NCI-H1105 treated with DMSO at 0.1 percent for 48 hours (cell line): ENCODE data around the gene VSIG10L.
A peak's percentile ranks its signal among the peaks of the same experiment; 100 is the strongest.

Experiments
- DNase-seq: peaks from one replicate; lab custom pipeline; 2025; lab: John Stamatoyannopoulos, UW

VSIG10L gene

DNA sequence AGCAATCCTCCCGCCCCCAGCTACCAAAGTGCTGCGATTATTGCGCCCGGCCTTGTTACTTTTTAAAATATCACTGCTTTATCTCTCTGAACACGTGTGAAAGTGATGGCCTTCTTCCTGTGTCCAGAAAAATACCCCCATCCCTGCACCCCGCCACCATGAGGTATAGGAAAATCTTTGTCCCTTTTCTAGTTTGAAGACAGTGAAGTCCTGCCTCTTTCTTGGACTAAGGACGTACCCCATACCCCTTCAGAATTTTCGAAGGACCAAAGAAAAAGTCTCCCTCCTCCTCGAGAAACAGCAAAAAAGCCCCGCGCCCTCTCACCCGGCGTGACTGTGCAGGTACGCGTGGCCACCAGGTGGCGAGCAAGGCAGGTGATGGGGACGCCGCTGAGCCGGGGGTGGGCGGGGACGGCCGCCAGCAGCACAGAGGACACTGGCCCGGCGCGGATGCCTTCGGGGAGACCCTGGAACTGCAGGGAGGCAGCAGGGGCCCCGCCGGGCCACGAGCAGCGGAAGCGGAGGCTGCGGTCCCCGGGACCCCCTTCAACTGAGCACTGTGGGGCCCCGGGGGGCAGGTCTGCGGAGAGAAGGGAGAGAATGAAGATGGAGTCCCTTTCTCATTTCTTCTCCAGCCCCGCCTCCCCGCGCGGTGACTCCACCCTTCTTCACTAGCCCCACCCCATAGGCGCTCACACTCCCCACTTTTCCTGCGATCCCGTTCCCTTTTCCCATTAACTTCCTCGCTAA lies 3.2 kb downstream of the VSIG10L start:
- DNase-seq, result peak; percentile 24

DNA sequence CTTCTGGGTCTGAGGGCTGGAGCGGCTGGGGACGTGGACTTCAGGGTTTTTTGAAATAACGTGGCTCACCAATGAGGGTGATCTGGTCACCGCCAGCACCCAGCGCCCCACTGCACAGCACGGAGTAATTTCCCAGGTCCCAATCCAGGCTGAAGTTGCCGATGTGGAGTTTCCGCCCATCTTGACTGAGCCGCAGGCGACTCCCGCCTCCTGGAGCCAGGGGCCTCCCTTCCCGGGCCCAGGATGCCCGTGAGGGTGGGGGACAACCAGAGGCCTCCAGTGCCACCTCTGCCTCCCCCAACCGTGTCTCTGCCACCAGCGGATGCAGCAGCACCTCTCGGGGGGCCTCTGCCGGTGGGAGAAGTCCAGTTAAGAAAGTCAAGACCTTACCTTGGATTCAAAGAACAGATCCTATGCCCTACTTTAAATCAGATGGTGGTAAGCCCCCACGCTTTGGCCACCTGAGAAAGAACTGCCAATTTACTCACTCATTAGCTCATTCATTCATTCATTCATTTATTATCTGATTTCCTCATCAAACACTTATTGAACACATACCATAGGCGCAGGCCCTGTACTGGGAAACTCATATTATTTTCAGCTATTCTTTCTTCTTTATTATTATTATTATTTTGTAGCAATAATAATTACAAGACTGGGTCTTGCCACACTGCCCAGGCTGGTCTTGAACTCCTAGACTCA lies 3.9 kb downstream of the VSIG10L start:
- no peak for DNase-seq

DNA sequence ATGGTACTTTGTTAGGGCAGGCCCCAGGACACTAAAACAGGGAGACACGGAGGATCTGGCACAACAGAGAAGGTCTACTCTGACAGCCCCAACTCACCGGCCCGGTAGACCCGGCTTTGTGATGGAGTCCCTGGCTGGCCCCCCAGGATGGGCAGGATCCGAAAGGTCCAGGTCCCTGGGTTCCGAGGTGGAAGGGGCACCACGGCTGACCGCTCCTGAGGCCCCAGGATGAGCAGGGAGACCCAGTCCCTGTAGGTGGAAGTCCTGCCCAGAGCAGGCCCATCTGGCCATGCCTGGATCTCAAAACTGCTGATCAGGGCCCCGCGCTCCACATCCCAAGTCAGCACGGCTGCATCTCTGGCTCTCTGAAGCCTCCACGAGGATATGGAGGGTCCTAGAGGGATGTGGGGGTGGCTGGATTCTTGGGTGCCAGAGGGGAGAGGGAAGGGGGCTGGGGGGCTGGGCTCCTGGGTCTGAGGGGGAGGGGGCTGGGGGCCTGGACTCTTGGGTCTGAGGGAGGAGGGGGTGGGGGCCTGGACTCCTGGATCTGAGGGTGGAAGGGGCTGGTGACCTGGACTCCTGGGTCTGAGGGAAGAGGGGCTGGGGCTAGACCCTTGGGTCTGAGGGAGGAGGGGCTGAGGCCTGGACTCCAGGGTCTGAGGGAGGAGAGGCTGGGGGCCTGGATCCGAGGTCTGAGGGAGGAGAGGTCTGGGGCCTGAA lies 4.6 kb downstream of the VSIG10L start:
- no peak for DNase-seq

DNA sequence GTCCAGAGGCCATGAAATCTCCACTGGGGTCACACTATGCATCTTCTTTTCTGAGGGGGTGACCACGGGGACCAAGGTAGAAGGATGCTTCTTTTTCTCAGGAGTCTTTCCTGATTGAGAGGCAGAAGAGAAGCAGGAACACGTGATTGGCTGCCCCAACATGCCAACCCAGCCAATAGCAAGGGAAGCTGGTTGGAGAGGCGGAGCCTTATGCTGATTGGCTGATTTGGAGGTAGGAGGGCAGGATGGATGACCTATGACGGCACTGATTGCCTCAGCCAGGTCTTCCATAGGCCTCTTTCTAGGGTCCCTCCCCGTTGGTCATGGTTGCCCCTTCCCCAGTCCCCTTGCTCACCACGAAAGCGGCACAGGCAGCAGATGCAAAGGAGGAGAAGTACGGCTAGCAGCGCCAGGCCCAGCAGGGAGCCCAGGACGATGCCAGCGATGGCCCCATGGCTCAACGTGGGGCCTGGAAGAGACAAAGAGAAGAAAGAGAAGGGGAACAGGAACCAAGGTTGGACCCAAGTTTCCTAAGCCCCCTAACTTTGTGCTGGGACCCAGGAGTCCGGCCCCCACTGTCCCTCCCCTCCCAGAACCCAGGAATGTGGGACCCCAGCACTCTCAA lies 8.0 kb downstream of the VSIG10L start:
- DNase-seq, result no peak

DNA sequence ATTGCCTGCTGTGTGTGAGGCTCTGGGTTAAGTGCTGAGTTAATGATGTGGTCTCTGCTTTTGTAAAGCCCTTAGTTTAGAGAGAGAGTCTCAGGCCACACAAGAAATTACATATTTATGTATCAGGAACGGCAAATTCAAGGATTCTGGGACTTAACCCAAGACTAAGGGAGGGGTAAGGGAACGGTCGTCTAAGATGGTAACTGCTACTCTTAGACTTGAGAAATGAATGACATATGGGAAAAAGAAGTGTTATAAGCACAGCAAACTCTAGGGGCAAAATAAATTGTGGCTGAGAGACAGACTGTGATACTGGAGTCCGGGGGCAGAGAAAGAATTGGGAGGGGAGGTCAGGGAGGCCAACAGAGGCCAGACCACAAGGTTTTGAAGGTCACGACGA lies 10.2 kb downstream of the VSIG10L start:
- no peak for DNase-seq

DNA sequence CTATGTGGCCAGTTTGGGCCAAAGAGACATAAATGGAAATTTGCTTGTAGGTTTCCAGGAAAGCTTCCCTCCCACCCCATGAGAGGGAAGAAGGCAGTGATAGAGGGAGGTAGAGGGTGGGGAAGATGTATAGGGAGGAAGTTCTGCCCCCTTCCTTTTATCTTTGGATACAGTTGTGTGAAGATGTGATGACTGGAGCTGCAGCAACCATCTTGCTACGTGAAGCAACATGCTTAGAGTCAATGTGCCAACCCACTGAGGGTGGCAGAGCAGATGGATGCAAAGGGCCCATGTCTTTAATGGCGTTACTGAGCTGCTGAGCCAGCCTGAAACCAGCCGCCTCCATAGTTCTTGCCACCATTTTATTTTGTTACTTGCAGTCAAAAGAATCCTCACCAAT lies 10.7 kb downstream of the VSIG10L start:
- no peak for DNase-seq

DNA sequence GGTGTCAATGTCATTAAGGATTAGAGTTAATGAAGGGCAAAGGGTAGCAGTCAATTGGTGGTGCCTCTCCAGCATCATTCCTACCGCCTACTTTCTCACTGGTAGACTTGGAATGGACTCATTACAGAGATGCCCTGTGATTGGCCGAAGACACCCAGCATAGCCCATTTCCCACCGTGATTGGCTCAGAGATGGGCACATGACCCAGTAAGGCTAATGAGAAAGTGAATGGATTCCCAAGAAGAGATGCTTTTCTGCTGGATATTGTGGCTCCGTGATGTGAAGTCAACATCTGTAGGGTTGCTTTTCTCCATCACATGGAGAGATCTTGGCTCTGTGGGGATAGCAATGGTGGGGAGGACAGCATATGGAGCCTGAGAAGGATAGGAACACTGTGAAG lies 11.6 kb downstream of the VSIG10L start:
- DNase-seq, result no peak

DNA sequence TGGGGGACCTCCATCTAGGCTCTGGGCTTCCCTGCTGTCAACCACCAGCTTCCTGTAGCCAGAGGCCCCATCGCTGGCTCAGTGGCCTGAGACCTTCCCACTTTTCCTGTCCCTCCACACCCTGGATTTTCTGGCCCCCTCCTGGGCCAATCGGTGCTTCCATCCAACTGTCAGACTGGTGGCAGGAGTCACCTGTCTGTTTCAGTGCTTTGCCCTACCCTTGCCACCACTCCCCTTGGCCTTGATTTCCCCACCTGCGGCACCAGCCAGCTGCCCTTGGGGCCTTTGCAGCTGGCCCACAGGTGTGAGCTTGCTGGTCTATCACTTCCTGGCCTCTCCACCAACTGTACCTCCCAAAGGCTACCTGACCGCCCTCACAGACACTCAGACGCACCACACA lies 12.5 kb downstream of the VSIG10L start:
- DNase-seq, result no peak

DNA sequence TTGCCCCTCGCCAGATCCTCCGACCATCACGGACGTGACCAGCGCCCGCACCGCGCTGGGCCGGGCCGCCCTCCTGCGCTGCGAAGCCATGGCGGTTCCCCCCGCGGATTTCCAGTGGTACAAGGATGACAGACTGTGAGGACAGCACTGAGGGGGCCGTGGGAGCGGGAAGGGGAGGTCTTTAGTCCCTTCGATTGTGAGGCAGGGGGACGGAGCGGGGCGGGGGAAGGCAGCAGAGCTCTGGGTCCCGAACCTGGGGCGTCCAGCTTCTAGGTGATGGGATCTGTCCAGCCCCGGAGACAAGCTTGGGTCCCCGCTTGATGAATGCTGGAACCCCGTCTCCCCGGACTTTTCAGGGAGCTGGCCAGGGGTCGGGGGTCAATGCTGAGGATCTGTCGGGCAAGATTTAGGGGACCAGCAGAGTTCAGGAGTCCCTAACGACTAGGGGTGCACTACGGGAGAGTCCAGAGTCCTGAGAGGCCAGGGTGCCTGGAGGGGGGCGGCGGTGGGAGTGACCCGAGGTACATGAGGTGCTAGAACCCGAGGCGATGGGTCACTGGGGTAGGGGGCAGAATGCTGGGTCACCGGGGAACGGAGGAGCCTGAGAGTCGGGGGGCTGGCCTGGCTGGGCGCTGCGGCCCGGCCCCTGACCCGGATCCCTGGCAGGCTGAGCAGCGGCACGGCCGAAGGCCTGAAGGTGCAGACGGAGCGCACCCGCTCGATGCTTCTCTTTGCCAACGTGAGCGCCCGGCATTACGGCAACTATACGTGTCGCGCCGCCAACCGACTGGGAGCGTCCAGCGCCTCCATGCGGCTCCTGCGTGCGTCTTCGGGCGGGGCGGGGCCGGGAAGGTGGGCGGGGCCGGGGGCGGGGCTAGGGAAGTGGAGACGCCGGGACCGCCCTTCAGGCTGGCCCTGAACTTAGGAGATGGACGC lies 14.6 kb downstream of the VSIG10L start:
- DNase-seq, result no peak

DNA sequence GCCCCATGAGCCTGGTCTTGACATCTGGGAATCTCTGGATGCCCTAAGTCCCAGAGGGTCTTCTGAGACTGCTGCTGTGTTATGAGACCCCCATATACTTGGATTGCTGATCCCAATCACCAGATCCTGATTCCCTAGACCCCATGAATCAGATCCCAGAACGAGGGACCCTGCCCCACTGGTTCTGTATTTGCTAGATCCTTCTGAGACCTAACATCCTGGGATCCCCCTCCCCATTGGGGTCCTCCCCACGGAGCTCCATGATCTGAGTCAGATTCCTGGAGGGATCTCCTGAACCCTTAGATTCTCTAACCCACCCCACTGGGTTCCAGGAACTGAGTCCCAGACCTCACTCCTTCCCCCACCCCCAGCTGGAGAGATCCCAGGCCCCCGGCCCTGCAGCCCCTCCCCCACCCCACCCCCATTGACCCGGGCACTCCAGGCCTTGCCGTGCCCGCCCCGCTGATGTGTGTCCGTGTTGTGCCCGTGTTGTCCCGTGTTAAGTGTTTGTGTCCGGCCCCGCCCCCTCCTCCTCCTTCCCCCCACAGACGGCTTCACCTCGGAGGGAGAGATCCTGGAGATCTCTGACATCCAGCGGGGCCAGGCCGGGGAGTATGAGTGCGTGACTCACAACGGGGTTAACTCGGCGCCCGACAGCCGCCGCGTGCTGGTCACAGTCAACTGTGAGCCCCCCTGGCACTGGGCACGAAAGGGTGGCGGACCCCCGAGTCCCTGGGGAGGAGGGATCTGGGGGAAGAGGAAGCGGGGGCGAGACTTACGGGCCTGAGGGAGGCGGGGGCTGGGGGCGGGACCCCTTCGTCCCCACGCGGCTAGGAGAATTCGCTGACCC lies 15.5 kb downstream of the VSIG10L start:
- no peak for DNase-seq

DNA sequence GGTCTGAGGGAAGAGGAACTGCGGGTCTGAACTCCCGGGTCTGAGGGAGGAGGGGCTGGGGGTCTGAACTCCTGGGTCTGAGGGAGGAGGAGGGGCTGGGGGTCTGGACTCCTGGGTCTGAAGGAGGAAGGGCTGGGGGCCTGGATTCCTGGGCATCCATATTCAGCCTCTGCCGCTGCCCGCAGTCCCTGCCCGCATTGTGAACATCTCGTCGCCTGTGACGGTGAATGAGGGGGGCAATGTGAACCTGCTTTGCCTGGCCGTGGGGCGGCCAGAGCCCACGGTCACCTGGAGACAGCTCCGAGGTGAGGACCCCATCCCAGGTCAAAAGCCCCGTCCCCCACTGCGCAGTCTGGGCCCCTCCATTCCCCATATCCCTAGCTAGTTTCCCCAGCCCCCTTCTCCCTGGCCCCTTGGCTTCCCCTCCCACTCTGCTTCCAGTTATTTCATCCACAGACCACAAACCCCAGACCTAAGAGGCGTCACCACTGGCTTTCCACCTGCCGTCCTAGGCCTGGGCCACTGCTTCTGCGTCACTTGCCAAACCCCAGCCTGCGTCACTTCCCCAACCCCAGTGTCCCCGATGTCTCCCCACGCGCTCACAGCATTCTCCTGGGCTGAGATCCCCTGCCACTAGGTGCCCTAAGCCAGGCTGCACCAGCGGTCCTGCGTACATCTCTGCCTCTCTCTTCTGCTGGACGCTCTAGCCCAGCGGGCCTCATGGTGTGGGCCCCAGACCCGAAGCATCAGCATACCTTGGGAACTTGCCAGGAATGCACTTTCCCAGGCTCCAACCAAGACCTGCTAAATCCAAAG lies 16.6 kb downstream of the VSIG10L start:
- DNase-seq, result no peak

DNA sequence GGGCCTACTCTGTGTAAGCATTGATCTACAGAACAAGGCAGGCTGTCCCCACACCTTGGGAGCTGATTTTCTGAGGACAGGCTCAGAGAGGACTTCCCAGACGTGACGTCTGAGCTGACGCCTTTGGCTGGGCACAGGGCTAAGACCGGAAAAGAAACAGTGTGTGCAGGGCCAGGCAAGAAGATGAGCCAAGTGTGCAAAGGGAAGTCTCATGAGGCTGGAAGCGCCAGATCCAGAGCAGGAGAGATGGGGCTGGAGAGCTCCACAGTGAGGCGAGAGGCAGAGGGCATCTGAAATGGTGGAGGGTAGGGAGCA lies 17.8 kb downstream of the VSIG10L start:
- DNase-seq, result no peak

DNA sequence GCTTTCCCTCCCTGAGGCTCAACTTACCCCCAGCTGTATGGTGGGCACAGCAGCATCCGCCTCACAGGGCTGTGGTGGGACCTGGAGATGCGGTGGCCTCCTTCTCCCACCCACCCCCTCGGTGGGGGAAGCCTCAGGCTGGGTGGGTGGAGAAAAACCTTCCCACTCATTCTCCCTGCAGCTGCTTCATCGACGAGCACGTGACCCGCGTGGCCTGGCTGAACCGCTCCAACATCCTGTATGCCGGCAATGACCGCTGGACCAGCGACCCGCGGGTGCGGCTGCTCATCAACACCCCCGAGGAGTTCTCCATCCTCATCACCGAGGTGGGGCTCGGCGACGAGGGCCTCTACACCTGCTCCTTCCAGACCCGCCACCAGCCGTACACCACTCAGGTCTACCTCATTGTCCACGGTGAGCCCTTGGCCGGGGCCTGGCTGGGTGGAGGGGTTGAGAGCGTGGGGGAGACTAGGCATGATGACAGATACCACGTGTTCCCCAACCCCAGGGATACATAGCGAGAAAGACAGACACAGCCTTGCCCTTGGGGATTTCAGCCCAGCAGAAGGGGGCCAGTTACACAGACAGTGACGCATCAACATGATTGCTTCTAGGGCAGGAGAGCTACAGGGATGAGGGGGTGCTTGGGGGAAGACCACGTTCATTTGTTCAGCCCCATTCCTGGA lies 18.3 kb downstream of the VSIG10L start:
- DNase-seq, result no peak

DNA sequence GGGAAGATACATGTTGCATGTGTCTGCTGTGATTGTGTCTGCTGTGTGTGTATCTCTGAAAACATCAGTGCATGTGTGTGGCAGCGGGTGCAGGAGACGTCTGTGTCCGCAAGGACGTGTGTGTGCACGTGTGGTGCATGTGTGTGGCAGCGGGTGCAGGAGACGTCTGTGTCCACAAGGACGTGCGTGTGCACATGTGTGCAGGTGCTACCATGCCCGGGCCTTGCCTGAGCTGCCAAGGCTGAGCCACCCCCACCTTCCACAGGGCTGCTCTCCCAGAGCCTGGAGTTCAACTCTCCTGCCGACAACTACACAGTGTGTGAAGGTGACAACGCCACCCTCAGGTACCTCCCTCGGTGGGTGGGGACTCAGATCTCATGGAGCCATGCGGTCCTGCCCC lies 20.1 kb downstream of the VSIG10L start:
- no peak for DNase-seq

DNA sequence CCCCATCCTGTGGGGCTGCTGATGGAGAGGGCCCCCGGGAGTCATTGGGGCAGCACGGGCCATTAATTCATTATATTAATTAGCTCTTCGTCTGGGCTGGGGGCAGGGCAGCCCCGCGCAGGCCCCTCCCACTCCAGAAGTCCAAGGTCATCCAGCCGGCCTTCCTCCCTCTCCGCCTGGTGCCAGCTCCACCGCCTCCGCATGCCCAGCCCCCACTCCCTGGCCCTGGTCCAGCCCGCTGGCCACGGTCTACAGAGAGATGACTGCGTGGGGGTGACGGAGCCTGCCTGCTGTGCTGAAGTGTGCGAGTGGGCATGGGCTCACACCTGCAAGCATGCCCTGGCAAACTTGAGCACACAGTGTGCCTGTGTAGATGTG lies 21.7 kb downstream of the VSIG10L start:
- no peak for DNase-seq

DNA sequence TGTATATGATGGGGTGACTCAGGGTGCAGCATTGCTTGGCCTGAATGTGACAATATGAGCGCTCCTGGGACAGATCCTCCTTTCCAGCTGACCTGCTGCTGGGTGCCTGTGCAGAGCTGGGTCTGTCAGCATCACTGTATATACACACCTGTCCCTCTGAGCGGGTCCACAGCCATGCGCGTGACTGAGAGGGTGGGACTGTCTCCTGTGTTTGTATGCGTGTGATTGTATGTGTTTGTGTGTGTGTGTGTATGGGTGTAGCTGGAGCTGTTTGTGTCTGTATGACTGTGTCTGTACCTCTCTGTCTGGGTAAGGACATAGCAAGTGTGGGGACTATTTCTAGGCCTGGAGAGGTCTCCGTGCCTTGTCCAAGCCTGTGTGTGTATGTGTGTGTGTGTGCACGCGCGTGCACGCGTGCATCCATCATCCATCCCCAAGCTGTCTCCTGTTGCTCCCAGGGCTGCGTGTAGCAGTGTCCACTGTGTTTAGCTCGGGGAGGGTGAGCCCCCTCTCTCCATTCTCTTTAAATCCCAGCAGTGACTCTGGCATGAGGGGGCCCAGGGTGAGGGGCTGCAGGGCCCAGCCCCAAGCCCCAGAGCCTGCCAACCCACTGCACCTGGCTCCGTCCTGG lies 22.2 kb downstream of the VSIG10L start:
- DNase-seq, result no peak

DNA sequence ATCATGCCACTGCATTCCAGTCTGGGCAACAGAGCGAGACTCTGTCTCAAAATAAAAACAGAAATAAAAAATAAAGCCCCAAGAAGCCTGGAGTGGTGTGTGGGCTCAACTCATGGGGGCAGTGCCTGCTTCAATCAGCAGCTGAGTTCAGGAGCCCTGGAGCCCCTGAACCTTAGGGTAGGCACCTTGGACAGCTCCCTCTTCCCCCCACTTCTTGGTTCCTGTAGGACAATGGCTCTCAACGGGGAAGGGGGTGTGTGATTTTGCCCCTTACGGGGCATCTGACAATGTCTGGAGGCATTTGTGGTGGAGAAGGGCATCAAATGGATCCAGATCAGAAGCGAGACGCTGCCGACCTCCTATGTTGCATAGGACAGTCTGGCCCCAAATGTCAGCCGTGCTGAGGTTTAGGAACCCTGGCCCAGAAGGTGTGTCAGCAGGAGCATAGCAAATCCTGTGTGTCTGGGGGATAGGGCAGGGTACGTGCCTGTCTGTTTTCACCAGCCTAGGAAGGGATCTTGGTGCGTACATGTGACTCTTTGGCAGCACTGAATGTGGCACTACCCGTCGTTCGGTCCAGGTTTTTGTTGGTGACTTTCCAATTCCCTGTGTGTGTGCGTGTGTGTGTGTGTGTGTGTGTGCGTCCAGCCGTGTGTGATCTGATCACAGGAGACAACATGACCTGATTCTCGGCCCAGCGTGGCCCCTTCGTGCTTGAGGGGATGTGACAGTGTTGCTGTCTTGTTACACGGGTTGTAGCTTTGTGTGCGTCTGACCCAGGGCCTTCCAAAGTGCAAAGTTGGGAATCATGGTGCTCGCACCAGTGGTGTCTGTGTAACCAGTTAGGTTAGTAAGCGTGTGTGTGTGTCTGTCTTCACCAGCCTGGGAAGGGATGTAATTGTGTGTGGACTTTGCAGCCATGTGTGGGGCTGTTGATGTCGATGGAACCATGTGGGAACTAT lies 23.0 kb downstream of the VSIG10L start:
- no peak for DNase-seq

DNA sequence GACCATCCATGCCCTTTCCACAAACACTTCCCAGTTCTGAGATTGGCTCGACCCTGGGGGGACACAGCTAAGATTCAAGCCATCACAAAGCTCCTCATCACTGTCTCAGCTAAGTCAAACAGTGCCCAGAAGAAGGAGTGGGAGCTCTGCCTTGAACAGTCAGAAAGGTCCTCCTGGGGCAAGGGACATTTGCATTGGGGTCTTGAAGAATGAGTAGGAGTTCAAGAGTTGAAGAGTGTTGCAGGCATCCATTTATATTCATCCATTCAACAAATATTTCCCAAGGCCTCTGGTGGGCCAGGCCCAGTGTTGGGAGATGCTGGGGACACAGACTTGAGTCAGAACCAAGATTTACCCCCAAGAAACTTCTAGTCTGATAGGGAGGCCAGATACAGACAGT lies 24.0 kb downstream of the VSIG10L start:
- DNase-seq, result no peak
